ENCODE measurements around the gene TSPAN9.

- TF ChIP-seq, protein P1, sequence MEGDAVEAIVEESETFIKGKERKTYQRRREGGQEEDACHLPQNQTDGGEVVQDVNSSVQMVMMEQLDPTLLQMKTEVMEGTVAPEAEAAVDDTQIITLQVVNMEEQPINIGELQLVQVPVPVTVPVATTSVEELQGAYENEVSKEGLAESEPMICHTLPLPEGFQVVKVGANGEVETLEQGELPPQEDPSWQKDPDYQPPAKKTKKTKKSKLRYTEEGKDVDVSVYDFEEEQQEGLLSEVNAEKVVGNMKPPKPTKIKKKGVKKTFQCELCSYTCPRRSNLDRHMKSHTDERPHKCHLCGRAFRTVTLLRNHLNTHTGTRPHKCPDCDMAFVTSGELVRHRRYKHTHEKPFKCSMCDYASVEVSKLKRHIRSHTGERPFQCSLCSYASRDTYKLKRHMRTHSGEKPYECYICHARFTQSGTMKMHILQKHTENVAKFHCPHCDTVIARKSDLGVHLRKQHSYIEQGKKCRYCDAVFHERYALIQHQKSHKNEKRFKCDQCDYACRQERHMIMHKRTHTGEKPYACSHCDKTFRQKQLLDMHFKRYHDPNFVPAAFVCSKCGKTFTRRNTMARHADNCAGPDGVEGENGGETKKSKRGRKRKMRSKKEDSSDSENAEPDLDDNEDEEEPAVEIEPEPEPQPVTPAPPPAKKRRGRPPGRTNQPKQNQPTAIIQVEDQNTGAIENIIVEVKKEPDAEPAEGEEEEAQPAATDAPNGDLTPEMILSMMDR (IDR thresholded peaks at IDR 0.05; ENCODE audit: low read depth, low read length, poor library complexity, severe bottlenecking): no peak
- no peak for TF ChIP-seq EZH2phosphoT487 (IDR thresholded peaks at IDR 0.05; ENCODE audit: borderline replicate concordance, low read length)
These were observed 142.1 kb downstream of the TSPAN9 start for GRCh38 chr12:3219233-3219632.

Data from DOHH2 (cell line).